Colonic mucosa (tissue), 4 donors: Measurements from ENCODE around the gene CACNA2D4. TPM values are rescaled to one million over a fixed set of nuclear protein-coding genes. Genes with fewer than 3 reads are reported as not detected.

ENCODE experiments used
- DNase-seq: peaks from one replicate; pipeline ENCODE4 v3.0.0-alpha.2; 2020
- H3K27ac ChIP-seq: fragments of 200-600 bp; one replicate; pipeline ENCODE4 v1.8.0; 2021
- H3K27me3 ChIP-seq: fragments of 200-600 bp; one replicate; pipeline ENCODE4 v1.8.0; 2021
- H3K36me3 ChIP-seq: fragments of 200-600 bp; one replicate; pipeline ENCODE4 v1.8.0; 2021
- H3K4me1 ChIP-seq: fragments of 200-600 bp; one replicate; pipeline ENCODE4 v1.8.0; 2021; ENCODE audit warnings: mild to moderate bottlenecking
- H3K4me3 ChIP-seq: fragments of 200-600 bp; one replicate; pipeline ENCODE4 v1.8.0; 2021
- H3K9ac ChIP-seq, 2 donors: one replicate each; pipeline ENCODE4 v1.7.0; 2013; ENCODE audit warnings: control low read depth in 2 of 2, low read depth in 2 of 2, low read length in 2 of 2
- H3K9me3 ChIP-seq: fragments of 200-600 bp; one replicate; pipeline ENCODE4 v1.8.0; 2021
- CTCF ChIP-seq: fragments of 200-600 bp; IDR thresholded peaks from one replicate; pipeline ENCODE4 v1.8.0; 2022; ENCODE audit warnings: antibody characterized with exemption, mild to moderate bottlenecking
- intact Hi-C: fragments of 100-400 bp; cut with DNase I; formaldehyde crosslinking; loops from one replicate; pipeline ENCODE4 v1.14.1; 2022
- total RNA-seq, 2 donors: library from RNA; stranded (reverse); fragmentation: NEBNext Ultra II Directional in 1 of 2; extraction: Animal tissue kit (Norgen Biotek cat#: 25700) in 1 of 2; gene quantifications; one replicate each; pipeline ENCODE4 v1.2.1, GENCODE V29; 2021
- donor health status: healthy.
- donor health status: DM: no; HTN: no; CAD: no.
- donor health status: DM: no; HTN: no; CAD: no.

The CACNA2D4 gene
- total RNA-seq, 2 donors from 2014 or later, result 3.3 to 3.7 TPM

- no peaks in the 10 kb centered on the region for H3K4me1 ChIP-seq
- no peak for TF ChIP-seq CTCF
These were observed 42.4 kb downstream of the CACNA2D4 start for GRCh38 chr12:1876086-1876485.

GRCh38 chr12:1875608-1876007 is 42.8 kb downstream of the CACNA2D4 start:
- no peaks in the 10 kb centered on the region for H3K4me1 ChIP-seq
- no peak overlapping the region for H3K4me3 ChIP-seq
- no peak for TF ChIP-seq CTCF
- peak; percentile 3 for DNase-seq
- no peak overlapping the region for H3K9ac ChIP-seq
- no peaks in the 10 kb centered on the region for H3K27me3 ChIP-seq
- H3K9me3 ChIP-seq, result no peaks in the 10 kb centered on the region
- no peak overlapping the region for H3K27ac ChIP-seq
- intact Hi-C loops, result no loop called here
- no peaks in the 10 kb centered on the region for H3K36me3 ChIP-seq

More at GRCh38 chr12:1876086-1876485, 42.4 kb downstream of the CACNA2D4 start:
- Histone ChIP-seq H3K9ac (no peak overlapping the region), H3K27me3 (no peaks in the 10 kb centered on the region), H3K4me3 (no peak overlapping the region), H3K36me3 (no peaks in the 10 kb centered on the region), H3K27ac (no peak overlapping the region), H3K9me3 (no peaks in the 10 kb centered on the region)
- intact Hi-C loops, result no loop called here
- DNase-seq, result no peak

- H3K9me3 ChIP-seq, result no peaks in the 10 kb centered on the region
- H3K27ac ChIP-seq, result no peak overlapping the region
- no peaks in the 10 kb centered on the region for H3K36me3 ChIP-seq
- H3K9ac ChIP-seq, result no peak overlapping the region
- no peaks in the 10 kb centered on the region for H3K27me3 ChIP-seq
- H3K4me3 ChIP-seq, result no peak overlapping the region
- intact Hi-C loops, result no loop called here
- no peaks in the 10 kb centered on the region for H3K4me1 ChIP-seq
- TF ChIP-seq CTCF, result no peak
- peak; percentile 6 for DNase-seq
These were observed 44.6 kb downstream of the CACNA2D4 start for GRCh38 chr12:1873531-1874510.

GRCh38 chr12:1872448-1872847 is 46.0 kb downstream of the CACNA2D4 start:
- Histone ChIP-seq H3K4me3 (no peak overlapping the region), H3K27me3 (no peaks in the 10 kb centered on the region), H3K27ac (no peak overlapping the region), H3K4me1 (no peaks in the 10 kb centered on the region), H3K9me3 (no peaks in the 10 kb centered on the region), H3K36me3 (no peaks in the 10 kb centered on the region), H3K9ac (no peak overlapping the region)
- DNase-seq, result peak; percentile 7
- no peak for TF ChIP-seq CTCF
- intact Hi-C loops, result no loop called here

GRCh38 chr12:1872001-1872400 is 46.5 kb downstream of the CACNA2D4 start:
- no peak overlapping the region for H3K9ac ChIP-seq
- intact Hi-C loops, result no loop called here
- no peak overlapping the region for H3K4me3 ChIP-seq
- no peaks in the 10 kb centered on the region for H3K36me3 ChIP-seq
- H3K9me3 ChIP-seq, result no peaks in the 10 kb centered on the region
- no peak for TF ChIP-seq CTCF
- no peak overlapping the region for H3K27ac ChIP-seq
- no peaks in the 10 kb centered on the region for H3K27me3 ChIP-seq
- peak; percentile 2 for DNase-seq
- H3K4me1 ChIP-seq, result no peaks in the 10 kb centered on the region
